Measurements from ENCODE around the gene C6orf62.

DNA sequence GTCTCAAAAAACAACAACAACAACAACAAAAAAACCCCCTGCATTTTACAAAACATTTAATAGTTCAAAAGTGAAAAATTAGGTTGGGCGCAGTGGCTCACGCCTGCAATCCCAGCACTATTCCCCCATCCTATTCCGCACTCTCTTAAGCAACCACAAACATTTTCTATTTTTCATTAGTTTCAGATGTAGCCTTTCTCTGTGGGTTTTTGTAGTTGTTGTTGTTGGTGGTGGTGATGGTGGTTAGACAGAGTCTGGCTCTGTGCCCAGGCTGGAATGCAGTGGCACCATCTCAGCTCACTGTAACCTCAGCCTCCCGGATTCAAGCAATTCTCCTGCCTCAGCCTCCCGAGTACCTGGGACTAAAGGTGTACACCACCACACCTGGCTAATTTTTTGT, 49.4 kb upstream of the C6orf62 start:
- TF ChIP-seq POLR2A (IDR thresholded peaks at IDR 0.05; ENCODE audit: low read length) (no peak), TP53 (CRISPR knock-in tag; IDR thresholded peaks at IDR 0.05) (no peak), JUN (IDR thresholded peaks at IDR 0.05) (no peak), PBX3 (IDR thresholded peaks at IDR 0.05) (no peak), HDAC2 (IDR thresholded peaks at IDR 0.05) (no peak), KDM1A (IDR thresholded peaks at IDR 0.05; ENCODE audit: low read depth) (no peak), ESRRA (IDR thresholded peaks at IDR 0.05; ENCODE audit: borderline replicate concordance, low read length) (no peak), KDM5A (IDR thresholded peaks at IDR 0.05) (no peak), RFX5 (IDR thresholded peaks at IDR 0.05) (no peak), CHD4 (IDR thresholded peaks at IDR 0.05; ENCODE audit: borderline replicate concordance) (no peak), NR3C1 (IDR thresholded peaks at IDR 0.05) (no peak), HMGXB4 (CRISPR knock-in tag; IDR thresholded peaks at IDR 0.05; ENCODE audit: borderline replicate concordance) (no peak), POLR2AphosphoS2 (conservative IDR thresholded peaks at IDR 0.05; ENCODE audit: low read length) (no peak)
- TF ChIP-seq, protein P1, sequence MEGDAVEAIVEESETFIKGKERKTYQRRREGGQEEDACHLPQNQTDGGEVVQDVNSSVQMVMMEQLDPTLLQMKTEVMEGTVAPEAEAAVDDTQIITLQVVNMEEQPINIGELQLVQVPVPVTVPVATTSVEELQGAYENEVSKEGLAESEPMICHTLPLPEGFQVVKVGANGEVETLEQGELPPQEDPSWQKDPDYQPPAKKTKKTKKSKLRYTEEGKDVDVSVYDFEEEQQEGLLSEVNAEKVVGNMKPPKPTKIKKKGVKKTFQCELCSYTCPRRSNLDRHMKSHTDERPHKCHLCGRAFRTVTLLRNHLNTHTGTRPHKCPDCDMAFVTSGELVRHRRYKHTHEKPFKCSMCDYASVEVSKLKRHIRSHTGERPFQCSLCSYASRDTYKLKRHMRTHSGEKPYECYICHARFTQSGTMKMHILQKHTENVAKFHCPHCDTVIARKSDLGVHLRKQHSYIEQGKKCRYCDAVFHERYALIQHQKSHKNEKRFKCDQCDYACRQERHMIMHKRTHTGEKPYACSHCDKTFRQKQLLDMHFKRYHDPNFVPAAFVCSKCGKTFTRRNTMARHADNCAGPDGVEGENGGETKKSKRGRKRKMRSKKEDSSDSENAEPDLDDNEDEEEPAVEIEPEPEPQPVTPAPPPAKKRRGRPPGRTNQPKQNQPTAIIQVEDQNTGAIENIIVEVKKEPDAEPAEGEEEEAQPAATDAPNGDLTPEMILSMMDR (IDR thresholded peaks at IDR 0.05) = no peak

All from A549 (cell line).